ENCODE results near the gene MYO18B. TPM values are rescaled to one million over a fixed set of nuclear protein-coding genes. Genes with fewer than 3 reads are reported as not detected.
A peak's percentile ranks its signal among the peaks of the same experiment; 100 is the strongest.

The MYO18B gene
- total and polyA plus RNA-seq, 2 of the 8 experiments (the other 6 are each of a cell fraction or from before 2014, with no cell fraction given) = 0.62 to 0.78 TPM

- Histone ChIP-seq H3K9ac (replicated peaks in 1 of 4; ENCODE audit: extremely low read depth in 1 of 4, low read depth in 3 of 4, low read length in 3 of 4) (no peak overlapping the region), H2AFZ (ENCODE audit: low read length) (no peak overlapping the region), H3K14ac (ENCODE audit: insufficient read length) (no peak overlapping the region), H3K23me2 (ENCODE audit: low read depth, low read length) (no peaks in the 10 kb centered on the region; the same call in 1 of the 2 replicates), H2BK15ac (ENCODE audit: low read length) (no peak overlapping the region), H2BK12ac (ENCODE audit: low read depth, low read length) (no peak overlapping the region), H4K20me1 (replicated peaks in 1 of 2; ENCODE audit: control insufficient read depth in 1 of 2, insufficient read depth in 2 of 2, low read length in 2 of 2) (no peaks in the 10 kb centered on the region), H4K5ac (ENCODE audit: insufficient read length, low read depth, low read length) (no peak overlapping the region), H2BK20ac (ENCODE audit: low read length) (0 out of 2 replicates have a peak overlapping the region, but pooled peaks have one; percentile 43), H3K4me3 (ENCODE audit: extremely low read depth in 1 of 4, insufficient read depth in 2 of 4, low read depth in 3 of 4, low read length in 4 of 4) (no peak overlapping the region), H3K27ac (ENCODE audit: low read depth, low read length) (no peak overlapping the region), H3K4me2 (ENCODE audit: insufficient read depth in 1 of 2, low read depth in 2 of 2, low read length in 2 of 2) (no peak overlapping the region), H3K56ac (replicated peaks; ENCODE audit: insufficient read length, low read depth, low read length) (no peak overlapping the region), H3K4me1 (replicated peaks in 1 of 4; ENCODE audit: control insufficient read depth in 3 of 4, insufficient read depth in 4 of 4, low read length in 3 of 4) (peaks cover 0 to 13% (median 4%) of the 10 kb centered on the region in 4 experiments; a peak in 5 of 7 replicates), H2BK5ac (ENCODE audit: low read depth, low read length) (no peak overlapping the region; the same call in 1 of the 2 replicates), H2AK5ac (ENCODE audit: low read depth, low read length) (no peak overlapping the region), H4K8ac (ENCODE audit: extremely low read depth, insufficient read depth, low read length) (no peak overlapping the region), H3K79me1 (ENCODE audit: low read depth, low read length) (no peaks in the 10 kb centered on the region), H3K79me2 (ENCODE audit: control insufficient read depth in 1 of 2, insufficient read depth in 2 of 2, low read length in 2 of 2) (no peaks in the 10 kb centered on the region), H3K9me3 (ENCODE audit: insufficient read depth in 2 of 2, low read depth in 1 of 2, low read length in 1 of 2) (no peaks in the 10 kb centered on the region), H3K18ac (ENCODE audit: extremely low read depth, low read length) (no peak overlapping the region), H3K36me3 (ENCODE audit: control insufficient read depth in 2 of 4, insufficient read depth in 4 of 4, low read length in 3 of 4) (no peaks in the 10 kb centered on the region), H2BK120ac (replicated peaks; ENCODE audit: low read depth, low read length) (no peak overlapping the region), H3K4ac (replicated peaks; ENCODE audit: insufficient read length, low read depth, low read length) (no peak overlapping the region), H3K23ac (ENCODE audit: insufficient read length) (no peak overlapping the region), H3K27me3 (replicated peaks in 1 of 4; ENCODE audit: control insufficient read depth in 3 of 4, extremely low read depth in 1 of 4, insufficient read depth in 3 of 4, low read length in 3 of 4) (no peaks in the 10 kb centered on the region; a peak in 1 of 7 replicates), H4K91ac (replicated peaks; ENCODE audit: insufficient read length, low read length) (no peak overlapping the region)
- no peak for TF ChIP-seq CTCF (IDR thresholded peaks at IDR 0.05; ENCODE audit: control extremely low read depth in 1 of 3, insufficient read depth in 1 of 3, low read depth in 1 of 3, low read length in 3 of 3)
- no peak for TF ChIP-seq MAFK (IDR thresholded peaks at IDR 0.05; ENCODE audit: low read depth, low read length)
- no peak for TF ChIP-seq MAX (IDR thresholded peaks at IDR 0.05)
- no peak for TF ChIP-seq ATF3 (IDR thresholded peaks at IDR 0.05; ENCODE audit: insufficient read depth, low read depth, low read length)
- no peak for TF ChIP-seq KDM4A (IDR thresholded peaks at IDR 0.05; ENCODE audit: low read depth, low read length, severe bottlenecking)
- TF ChIP-seq YY1 (IDR thresholded peaks at IDR 0.05; ENCODE audit: low read depth, low read length) = no peak
- no peak for TF ChIP-seq RBBP5 (IDR thresholded peaks at IDR 0.05; ENCODE audit: borderline replicate concordance, low read depth, low read length)
- TF ChIP-seq SP4 (IDR thresholded peaks at IDR 0.05; ENCODE audit: low read length) = no peak
- TF ChIP-seq CTBP2 (IDR thresholded peaks at IDR 0.05; ENCODE audit: borderline replicate concordance, insufficient read depth, insufficient read length, low read length) = no peak
- ChIA-PET CTCF (ENCODE audit: partially characterized antibody) (interaction anchor here (0.7 to 2.0 kb wide), 9 partner anchors 8 to 389 kb away, joined by 3 to 7 read pairs (median 5); no protein-coding TSS in a partner anchor), POLR2A (ENCODE audit: partially characterized antibody) (interaction anchor here (0.9 kb wide), 1 partner anchor 19 kb away, joined by 3 read pairs; no protein-coding TSS in a partner anchor)
- DNase-seq (ENCODE audit: low read depth in 1 of 2, low spot score in 2 of 2) (no peak), FAIRE-seq (no peak)
- 85% methylated on average over 8 of the region's 8 CpGs; no CpG with 5 or more reads in 1 of the 2 experiments for WGBS, 2 experiments (ENCODE audit: extremely low coverage in 1 of 2, insufficient coverage in 1 of 2, insufficient read length in 1 of 2, insufficient replicate concordance in 2 of 2, low coverage in 1 of 2, low lambda C conversion rate in 2 of 2, missing lambda C conversion rate in 1 of 2)
These were observed 199.5 kb downstream of the MYO18B start for GRCh38 chr22:25941365-25941960.
